ENCODE measurements around the gene TEX29.

Gene TEX29

GRCh38 chr13:111317571-111318345, 2.7 kb upstream of the TEX29 start:
- no peak for TF ChIP-seq CTCF (conservative IDR thresholded peaks at IDR 0.05)
- no peak overlapping the region for H3K27ac ChIP-seq

- TF ChIP-seq CTCF (conservative IDR thresholded peaks at IDR 0.05): no peak
- H3K27ac ChIP-seq: no peak overlapping the region
Measured at GRCh38 chr13:111318386-111318785, 2.1 kb upstream of the TEX29 start.

GRCh38 chr13:111319521-111319920, 921 bp upstream of the TEX29 start:
- 0 out of 2 replicates have a peak, but pooled peaks have one; percentile 1 for TF ChIP-seq CTCF (conservative IDR thresholded peaks at IDR 0.05)
- H3K27ac ChIP-seq: no peak overlapping the region

- no peak for TF ChIP-seq CTCF (conservative IDR thresholded peaks at IDR 0.05)
- no peak overlapping the region for H3K27ac ChIP-seq
Measured at GRCh38 chr13:111322001-111322915, 1.8 kb downstream of the TEX29 start.

GRCh38 chr13:111322916-111323331, 2.5 kb downstream of the TEX29 start:
- no peak overlapping the region for H3K27ac ChIP-seq
- no peak for TF ChIP-seq CTCF (conservative IDR thresholded peaks at IDR 0.05)

GRCh38 chr13:111323549-111323948, 3.1 kb downstream of the TEX29 start:
- no peak overlapping the region for H3K27ac ChIP-seq
- no peak for TF ChIP-seq CTCF (conservative IDR thresholded peaks at IDR 0.05)

GRCh38 chr13:111323950-111324651, 3.7 kb downstream of the TEX29 start:
- H3K27ac ChIP-seq: no peak overlapping the region
- no peak for TF ChIP-seq CTCF (conservative IDR thresholded peaks at IDR 0.05)

Measured in VCaP (cell line).